Astrocyte (in vitro differentiated cells and primary cell): ENCODE results near the gene KIF21A.

Experiments used
- EZH2 ChIP-seq: IDR thresholded peaks from 2 replicates; pipeline ENCODE4 v1.6.1; 2012; ENCODE audit warnings: mild to moderate bottlenecking, low read length, inconsistent platforms; ENCODE audit not compliant: insufficient read depth
- TF ChIP-seq, protein P1 (sequence below): IDR thresholded peaks from 2 replicates; pipeline ENCODE4 v1.5.1; 2011; ENCODE audit warnings: low read depth, mild to moderate bottlenecking, inconsistent platforms, low read length, moderate library complexity; ENCODE audit not compliant: insufficient read depth

DNA sequence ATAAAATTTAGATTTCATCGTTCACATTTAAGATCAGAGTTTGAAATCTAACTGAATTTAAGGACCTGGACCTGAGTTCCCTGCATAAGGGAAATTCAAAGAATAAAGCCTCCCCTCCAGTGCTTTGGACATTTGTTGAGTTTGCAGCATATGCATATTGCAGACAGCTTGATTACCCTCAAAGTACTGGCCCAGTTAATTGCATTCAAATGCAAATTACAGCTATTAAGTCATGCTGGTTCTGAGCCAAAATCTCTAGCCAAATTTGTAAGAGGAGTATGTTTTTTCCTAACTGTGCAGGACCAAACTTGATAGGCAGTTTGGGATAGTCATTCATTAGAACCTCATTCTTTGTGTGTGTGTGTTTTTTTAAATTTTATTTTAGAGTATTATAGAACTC, 9.1 kb upstream of the KIF21A start:
- TF ChIP-seq, protein P1, sequence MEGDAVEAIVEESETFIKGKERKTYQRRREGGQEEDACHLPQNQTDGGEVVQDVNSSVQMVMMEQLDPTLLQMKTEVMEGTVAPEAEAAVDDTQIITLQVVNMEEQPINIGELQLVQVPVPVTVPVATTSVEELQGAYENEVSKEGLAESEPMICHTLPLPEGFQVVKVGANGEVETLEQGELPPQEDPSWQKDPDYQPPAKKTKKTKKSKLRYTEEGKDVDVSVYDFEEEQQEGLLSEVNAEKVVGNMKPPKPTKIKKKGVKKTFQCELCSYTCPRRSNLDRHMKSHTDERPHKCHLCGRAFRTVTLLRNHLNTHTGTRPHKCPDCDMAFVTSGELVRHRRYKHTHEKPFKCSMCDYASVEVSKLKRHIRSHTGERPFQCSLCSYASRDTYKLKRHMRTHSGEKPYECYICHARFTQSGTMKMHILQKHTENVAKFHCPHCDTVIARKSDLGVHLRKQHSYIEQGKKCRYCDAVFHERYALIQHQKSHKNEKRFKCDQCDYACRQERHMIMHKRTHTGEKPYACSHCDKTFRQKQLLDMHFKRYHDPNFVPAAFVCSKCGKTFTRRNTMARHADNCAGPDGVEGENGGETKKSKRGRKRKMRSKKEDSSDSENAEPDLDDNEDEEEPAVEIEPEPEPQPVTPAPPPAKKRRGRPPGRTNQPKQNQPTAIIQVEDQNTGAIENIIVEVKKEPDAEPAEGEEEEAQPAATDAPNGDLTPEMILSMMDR = no peak
- no peak for TF ChIP-seq EZH2
